ENCODE results near the gene PAK1.
"Not testable (repeated sequence)": the region's sequence is repeated elsewhere in the genome, so short reads cannot be mapped to it uniquely, and the experiment has no call there.

The PAK1 gene

GRCh38 chr11:77473801-77474683, at the start of gene PAK1:
PAK1 (minus strand) TSS chr11:77474094; CDS start chr11:77392520, 81,574 bp downstream.
- DNase-seq: no peak

GRCh38 chr11:77522215-77522614, 48.3 kb upstream of the PAK1 start:
- DNase-seq: no peak

- no peak for DNase-seq
Measured at GRCh38 chr11:77519847-77520246, 46.0 kb upstream of the PAK1 start.

GRCh38 chr11:77518471-77518870, 44.6 kb upstream of the PAK1 start:
- DNase-seq: no peak

GRCh38 chr11:77517753-77518152, 43.9 kb upstream of the PAK1 start:
- DNase-seq: no peak

GRCh38 chr11:77517226-77517625, 43.3 kb upstream of the PAK1 start:
- DNase-seq: no peak

- DNase-seq: no peak
Measured at GRCh38 chr11:77515483-77515882, 41.6 kb upstream of the PAK1 start.

- no peak for DNase-seq
Measured at GRCh38 chr11:77515063-77515462, 41.2 kb upstream of the PAK1 start.

- DNase-seq: peak; percentile 73
Measured at GRCh38 chr11:77512092-77512491, 38.2 kb upstream of the PAK1 start.

GRCh38 chr11:77510851-77511250, 37.0 kb upstream of the PAK1 start:
- no peak for DNase-seq

- DNase-seq: no peak
Measured at GRCh38 chr11:77510095-77510494, 36.2 kb upstream of the PAK1 start.

- no peak for DNase-seq
Measured at GRCh38 chr11:77508019-77508418, 34.1 kb upstream of the PAK1 start.

- no peak for DNase-seq
Measured at GRCh38 chr11:77506857-77507256, 33.0 kb upstream of the PAK1 start.

- DNase-seq: no peak
Measured at GRCh38 chr11:77505956-77506355, 32.1 kb upstream of the PAK1 start.

- DNase-seq: no peak
Measured at GRCh38 chr11:77503006-77503405, 29.1 kb upstream of the PAK1 start.

- DNase-seq: no peak
Measured at GRCh38 chr11:77502346-77502905, 28.5 kb upstream of the PAK1 start.

GRCh38 chr11:77501758-77502157, 27.9 kb upstream of the PAK1 start:
- DNase-seq: peak; percentile 46

GRCh38 chr11:77497368-77497767, 23.5 kb upstream of the PAK1 start:
- no peak for DNase-seq

- no peak for DNase-seq
Measured at GRCh38 chr11:77495526-77495925, 21.6 kb upstream of the PAK1 start.

- DNase-seq: not testable (repeated sequence)
Measured at GRCh38 chr11:77490035-77490434, 16.1 kb upstream of the PAK1 start.

GRCh38 chr11:77487790-77488189, 13.9 kb upstream of the PAK1 start:
- no peak for DNase-seq

- no peak for DNase-seq
Measured at GRCh38 chr11:77479746-77480352, 6.0 kb upstream of the PAK1 start.

- no peak for DNase-seq
Measured at GRCh38 chr11:77475206-77475605, 1.3 kb upstream of the PAK1 start.

GRCh38 chr11:77474684-77475060, 778 bp upstream of the PAK1 start:
- no peak for DNase-seq

Measured in GF-D8 (cell line).